Suprapubic skin (tissue), 4 donors: ENCODE results near the gene NEXN.

ENCODE experiments used
- CTCF ChIP-seq, 2 donors: fragments of 200-600 bp in 1 of 2; fragments of 450-650 bp in 1 of 2; sonication (generic) in 1 of 2; IDR thresholded peaks; one replicate each; pipeline ENCODE4 v1.5.1; 2016 to 2019; ENCODE audit warnings: antibody characterized with exemption in 2 of 2, mild to moderate bottlenecking in 1 of 2, moderate library complexity in 1 of 2
- EP300 ChIP-seq: sonication (generic); formaldehyde crosslinking; IDR thresholded peaks from one replicate; pipeline ENCODE4 v1.6.1; 2017; ENCODE audit warnings: antibody characterized with exemption
- POLR2A ChIP-seq, 2 donors: fragments of 450-650 bp; IDR thresholded peaks; one replicate each; pipeline ENCODE4 v1.6.1; 2017; ENCODE audit warnings: antibody characterized with exemption in 2 of 2, mild to moderate bottlenecking in 2 of 2, moderate library complexity in 2 of 2
- POLR2AphosphoS5 ChIP-seq, 3 donors: sonication (generic); formaldehyde crosslinking; IDR thresholded peaks; one replicate each; pipeline ENCODE4 v1.6.1; 2017; ENCODE audit warnings: antibody characterized with exemption in 3 of 3

- TF ChIP-seq CTCF (IDR thresholded peaks at IDR 0.05) (no peak), POLR2A (IDR thresholded peaks at IDR 0.05) (no peak), EP300 (no peak), POLR2AphosphoS5 (IDR thresholded peaks at IDR 0.05) (no peak)
Measured at GRCh38 chr1:77975907-77976306, 87.5 kb downstream of the NEXN start.
